CD4-positive, alpha-beta T cell (primary cell): ENCODE data around the gene CTBP1. TPM values are rescaled to one million over a fixed set of nuclear protein-coding genes. Genes with fewer than 3 reads are reported as not detected.

Experiments used
- ATAC-seq: fragments of 200-7000 bp; cut with Tn5 transposase; one replicate; pipeline ENCODE4 v1.10.0; 2022; ENCODE audit warnings: mild to moderate bottlenecking; ENCODE audit not compliant: poor library complexity
- CTCF ChIA-PET: fragments of 350-600 bp; sonication (Branson Sonifier 250); formaldehyde crosslinking; loops from one replicate; lab custom pipeline; 2021; ENCODE audit warnings: antibody characterized with exemption, inconsistent platforms; lab: Charles Lee
- POLR2A ChIA-PET: fragments of 350-600 bp; sonication (Branson Sonifier 250); formaldehyde crosslinking; loops from one replicate; lab custom pipeline; 2021; ENCODE audit warnings: antibody characterized with exemption, inconsistent platforms; lab: Charles Lee
- DNase-seq, 14 experiments: peaks; one replicate each; pipeline ENCODE4 v3.0.0-alpha.2; 2013 to 2020; ENCODE audit warnings: mixed read lengths in 2 of 14
- H3K27ac ChIP-seq, 2 donors: one replicate each; pipeline versions ENCODE4 v1.5.1 to v1.7.0; 2013; ENCODE audit warnings: low read length in 2 of 2, low read depth in 1 of 2, mild to moderate bottlenecking in 1 of 2
- H3K27me3 ChIP-seq, 2 experiments: 1 replicate in 1 of 2; 2 replicates in 1 of 2; pipeline versions ENCODE4 v1.6.1 to v1.7.0; 2013; ENCODE audit warnings: low read length in 2 of 2, control low read depth in 1 of 2, mild to moderate bottlenecking in 1 of 2, moderate library complexity in 1 of 2; ENCODE audit not compliant: insufficient read depth in 2 of 2, control insufficient read depth in 1 of 2
- H3K36me3 ChIP-seq: one replicate; pipeline ENCODE4 v1.6.1; 2013; ENCODE audit warnings: low read length, control low read depth; ENCODE audit not compliant: insufficient read depth
- H3K4me1 ChIP-seq: one replicate; pipeline ENCODE4 v1.6.1; 2013; ENCODE audit warnings: low read length, control low read depth; ENCODE audit not compliant: insufficient read depth
- H3K4me3 ChIP-seq: one replicate; pipeline ENCODE4 v1.5.1; 2013; ENCODE audit warnings: mild to moderate bottlenecking, low read length, moderate library complexity
- H3K9me3 ChIP-seq, 2 experiments: 1 replicate in 1 of 2; 2 replicates in 1 of 2; pipeline versions ENCODE4 v1.6.1 to v1.7.0; 2013; ENCODE audit warnings: low read length in 2 of 2, mild to moderate bottlenecking in 2 of 2, control low read depth in 1 of 2, moderate library complexity in 1 of 2; ENCODE audit not compliant: control insufficient read depth in 1 of 2, insufficient read depth in 1 of 2
- H3K27ac Mint-ChIP-seq: one replicate; pipeline ENCODE4 v1.8.0; 2020; ENCODE audit warnings: mixed read lengths
- H3K27me3 Mint-ChIP-seq: one replicate; pipeline ENCODE4 v1.8.0; 2021; ENCODE audit warnings: mixed read lengths
- H3K36me3 Mint-ChIP-seq: one replicate; pipeline ENCODE4 v1.8.0; 2021; ENCODE audit warnings: low read depth, mixed read lengths
- H3K4me1 Mint-ChIP-seq: one replicate; pipeline ENCODE4 v1.8.0; 2021; ENCODE audit warnings: low read depth, mixed read lengths
- H3K4me3 Mint-ChIP-seq: one replicate; pipeline ENCODE4 v1.8.0; 2020; ENCODE audit warnings: mild to moderate bottlenecking, mixed read lengths
- H3K9me3 Mint-ChIP-seq: one replicate; pipeline ENCODE4 v1.8.0; 2020; ENCODE audit warnings: mixed read lengths
- intact Hi-C, 2 experiments: fragments of 100-400 bp; cut with DNase I in 1 of 2; cut with micrococcal nuclease in 1 of 2; formaldehyde crosslinking; loops; one replicate each; pipeline versions ENCODE4 v1.15.1 to v1.9.0; 2023 to 2025; cut with DNase I, micrococcal nuclease
- total RNA-seq, 174 experiments: library from RNA in 2 of 174; stranded (reverse) in 2 of 174; gene quantifications; one replicate each; pipeline ENCODE4 v1.2.3 and lab custom pipeline; 2021 to 2026
- TF ChIP-seq, protein P1 (sequence below): fragments of 200-600 bp; IDR thresholded peaks from one replicate; pipeline ENCODE4 v1.8.0; 2022; ENCODE audit warnings: antibody characterized with exemption, mild to moderate bottlenecking

CTBP1 gene
- total RNA-seq, 2 experiments from 2014 or later = 132 to 148 TPM

DNA sequence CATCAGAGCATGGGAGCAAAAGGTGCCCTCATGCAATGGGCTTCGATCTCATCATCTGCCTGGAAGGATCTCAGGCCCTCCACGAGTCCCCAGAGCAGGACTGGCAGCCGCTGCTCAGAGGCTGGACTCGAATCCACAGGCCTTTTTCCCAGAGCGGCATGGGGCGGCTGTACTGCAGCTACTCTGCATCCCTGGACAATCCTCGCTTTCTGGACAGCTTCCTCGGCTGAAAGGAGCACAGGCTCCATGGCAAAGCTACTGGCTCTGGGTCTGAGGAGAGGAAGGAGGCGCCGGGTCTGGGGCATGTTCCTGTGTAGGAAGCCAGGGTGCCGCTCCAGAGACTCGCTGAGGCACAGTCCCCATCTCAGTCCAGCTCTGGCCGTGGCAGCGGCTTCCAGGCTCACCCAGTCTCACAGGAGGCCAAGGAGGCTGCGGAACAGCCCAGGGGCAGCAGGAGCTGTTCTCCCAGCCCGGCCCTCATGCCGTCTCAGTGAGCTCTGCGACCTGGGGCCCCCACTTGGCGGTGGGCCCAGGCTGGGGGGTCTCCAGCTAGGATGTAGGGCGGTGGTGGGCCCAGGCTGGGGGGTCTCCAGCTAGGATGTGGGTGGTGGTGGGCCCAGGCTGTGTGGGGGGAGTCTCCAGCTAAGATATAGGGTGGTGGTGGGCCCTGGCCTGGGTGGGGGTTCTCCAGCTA lies 73.8 kb downstream of the CTBP1 start:
- H3K4me1 ChIP-seq = peaks cover 44% of the 10 kb centered on the region
- Mint-ChIP-seq H3K27me3 (peaks cover 24% of the 10 kb centered on the region), H3K4me1 (peaks cover 20% of the 10 kb centered on the region), H3K4me3 (no peak overlapping the region), H3K9me3 (no peaks in the 10 kb centered on the region), H3K27ac (no peak overlapping the region), H3K36me3 (no peaks in the 10 kb centered on the region)
- TF ChIP-seq, protein P1, sequence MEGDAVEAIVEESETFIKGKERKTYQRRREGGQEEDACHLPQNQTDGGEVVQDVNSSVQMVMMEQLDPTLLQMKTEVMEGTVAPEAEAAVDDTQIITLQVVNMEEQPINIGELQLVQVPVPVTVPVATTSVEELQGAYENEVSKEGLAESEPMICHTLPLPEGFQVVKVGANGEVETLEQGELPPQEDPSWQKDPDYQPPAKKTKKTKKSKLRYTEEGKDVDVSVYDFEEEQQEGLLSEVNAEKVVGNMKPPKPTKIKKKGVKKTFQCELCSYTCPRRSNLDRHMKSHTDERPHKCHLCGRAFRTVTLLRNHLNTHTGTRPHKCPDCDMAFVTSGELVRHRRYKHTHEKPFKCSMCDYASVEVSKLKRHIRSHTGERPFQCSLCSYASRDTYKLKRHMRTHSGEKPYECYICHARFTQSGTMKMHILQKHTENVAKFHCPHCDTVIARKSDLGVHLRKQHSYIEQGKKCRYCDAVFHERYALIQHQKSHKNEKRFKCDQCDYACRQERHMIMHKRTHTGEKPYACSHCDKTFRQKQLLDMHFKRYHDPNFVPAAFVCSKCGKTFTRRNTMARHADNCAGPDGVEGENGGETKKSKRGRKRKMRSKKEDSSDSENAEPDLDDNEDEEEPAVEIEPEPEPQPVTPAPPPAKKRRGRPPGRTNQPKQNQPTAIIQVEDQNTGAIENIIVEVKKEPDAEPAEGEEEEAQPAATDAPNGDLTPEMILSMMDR = no peak
- H3K9me3 ChIP-seq = peaks cover 4 to 19% of the 10 kb centered on the region in 2 experiments
- H3K27ac ChIP-seq = no peak overlapping the region
- H3K36me3 ChIP-seq = no peaks in the 10 kb centered on the region
- CTCF ChIA-PET = no interaction called here
- DNase-seq = peak in 1 of 14 experiments; percentile 10
- ATAC-seq = no peak
- intact Hi-C loops = no loop called here
- H3K27me3 ChIP-seq = peaks cover 28 to 31% of the 10 kb centered on the region in 2 experiments
- POLR2A ChIA-PET = no interaction called here
- H3K4me3 ChIP-seq = no peak overlapping the region

GRCh38 chr4:1172971-1173757 lies 75.8 kb downstream of the CTBP1 start:
- H3K4me1 ChIP-seq = peaks cover 41% of the 10 kb centered on the region
- intact Hi-C loops = no loop called here
- peaks cover 0 to 25% of the 10 kb centered on the region in 2 experiments for H3K9me3 ChIP-seq
- Mint-ChIP-seq H3K4me1 (peaks cover 21% of the 10 kb centered on the region), H3K27ac (no peak overlapping the region), H3K27me3 (peaks cover 26% of the 10 kb centered on the region), H3K36me3 (no peaks in the 10 kb centered on the region), H3K9me3 (no peaks in the 10 kb centered on the region), H3K4me3 (peak overlapping the region; percentile 54)
- TF ChIP-seq, protein P1 = no peak
- no peak for ATAC-seq
- ChIA-PET CTCF (no interaction called here), POLR2A (interaction anchor here (1.1 to 2.9 kb wide), 4 partner anchors 11 to 75 kb away, joined by 3 to 10 read pairs (median 6); partner anchors contain the start of gene CTBP1)
- H3K27ac ChIP-seq = no peak overlapping the region
- peaks cover 31% of the 10 kb centered on the region in 2 experiments for H3K27me3 ChIP-seq
- DNase-seq = peak in 1 of 14 experiments; percentile 14
- H3K36me3 ChIP-seq = no peaks in the 10 kb centered on the region
- no peak overlapping the region for H3K4me3 ChIP-seq

DNA sequence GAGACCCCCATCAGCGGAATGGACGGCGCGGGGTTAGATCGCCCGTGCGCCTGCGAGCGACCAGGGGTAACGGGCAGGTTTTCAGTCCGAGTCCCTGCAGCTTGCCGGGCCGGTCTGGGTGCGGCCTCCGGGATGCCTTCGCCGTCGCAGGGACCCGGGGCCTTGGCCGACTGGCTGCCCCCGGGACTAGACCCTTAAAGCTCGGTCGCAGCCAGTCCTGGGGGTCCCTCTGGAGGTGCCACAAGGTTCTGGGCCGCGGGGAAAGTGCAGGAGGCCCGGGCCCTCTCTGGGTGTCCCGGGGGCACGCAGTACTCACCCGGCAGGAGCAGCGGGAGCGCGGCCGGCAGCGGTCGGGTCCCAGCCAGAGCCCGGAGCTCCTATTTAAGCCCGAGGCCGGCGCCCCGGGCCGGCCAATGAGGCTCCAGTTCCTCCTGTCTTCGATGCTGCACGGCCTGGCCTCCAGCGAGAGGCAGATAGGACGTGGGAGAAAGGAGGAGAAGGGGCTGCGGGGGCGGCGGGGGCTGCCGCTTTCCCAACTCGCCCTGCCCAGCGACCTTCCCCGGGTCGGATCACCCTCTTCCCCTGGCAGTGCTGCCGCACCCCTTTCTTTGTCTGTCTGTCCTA lies 76.6 kb downstream of the CTBP1 start, which contains the start of gene SPON2:
SPON2 (minus strand) TSS at position 356 of the 624 bp plus-strand sequence.
- DNase-seq = peak in 3 of 14 experiments; percentile 14 to 34 (median 32)
- peaks cover 40% of the 10 kb centered on the region for H3K4me1 ChIP-seq
- peaks cover 30% of the 10 kb centered on the region for H3K4me1 Mint-ChIP-seq

More for the DNA sequence above, 76.6 kb downstream of the CTBP1 start, which contains the start of gene SPON2:
- no peak within 1 kb of the TSS for H3K27ac ChIP-seq
- intact Hi-C loops = no loop called here
- no peak for ATAC-seq
- POLR2A ChIA-PET = interaction anchor here (1.1 to 2.9 kb wide), 4 partner anchors 12 to 76 kb away, joined by 3 to 10 read pairs (median 6); partner anchors contain the start of gene CTBP1
- no peaks in the 10 kb centered on the region for H3K36me3 Mint-ChIP-seq
- peaks cover 29% of the 10 kb centered on the region for H3K27me3 Mint-ChIP-seq
- H3K36me3 ChIP-seq = no peaks in the 10 kb centered on the region
- peaks cover 31% of the 10 kb centered on the region in 2 experiments for H3K27me3 ChIP-seq
- H3K4me3 Mint-ChIP-seq = peak within 1 kb of the TSS; percentile 82
- H3K4me3 ChIP-seq = peak within 1 kb of the TSS; percentile 47
- TF ChIP-seq, protein P1 = no peak
- H3K9me3 Mint-ChIP-seq = no peaks in the 10 kb centered on the region
- H3K9me3 ChIP-seq = peaks cover 0 to 25% of the 10 kb centered on the region in 2 experiments
- no peak within 1 kb of the TSS for H3K27ac Mint-ChIP-seq
- CTCF ChIA-PET = interaction anchor here (0.6 kb wide), 1 partner anchor 96 kb away, joined by 3 read pairs; no protein-coding TSS in a partner anchor
